Testis (tissue), 3 donors: Measurements from ENCODE around the gene MACROD2. TPM values are rescaled to one million over a fixed set of nuclear protein-coding genes. Genes with fewer than 3 reads are reported as not detected.

Experiments used
- DNase-seq: peaks from one replicate; pipeline ENCODE4 v3.0.0-alpha.2; 2019
- H3K27ac ChIP-seq, 2 donors: fragments of 200-600 bp; sonication (generic); one replicate each; pipeline ENCODE4 v1.5.1; 2019
- H3K27me3 ChIP-seq: fragments of 200-600 bp; sonication (generic); one replicate; pipeline ENCODE4 v1.5.1; 2019
- H3K36me3 ChIP-seq: fragments of 200-600 bp; sonication (generic); one replicate; pipeline ENCODE4 v1.5.1; 2017; ENCODE audit warnings: low read depth; ENCODE audit errors: missing control alignments
- H3K4me1 ChIP-seq: fragments of 200-600 bp; sonication (generic); one replicate; pipeline ENCODE4 v1.5.1; 2019
- H3K4me3 ChIP-seq, 2 donors: fragments of 200-600 bp; sonication (generic); one replicate each; pipeline ENCODE4 v1.5.1; 2017 to 2019
- H3K9me3 ChIP-seq: fragments of 200-600 bp; sonication (generic); one replicate; pipeline ENCODE4 v1.5.1; 2017
- POLR2A ChIP-seq: fragments of 450-650 bp; IDR thresholded peaks from one replicate; pipeline ENCODE4 v1.6.1; 2017; ENCODE audit warnings: antibody characterized with exemption, mild to moderate bottlenecking, moderate library complexity
- WGBS, 2 donors: methylation state at CpG; one replicate each; pipeline ENCODE4 v1.1.5; 2018; 5-methylcytosine and 5-hydroxymethylcytosine counted together
- intact Hi-C: fragments of 100-400 bp; cut with DNase I; formaldehyde crosslinking; loops from one replicate; pipeline ENCODE4 v1.15.1; 2023; ENCODE audit warnings: low total_unique reads
- polyA plus RNA-seq: library from polyadenylated mRNA; stranded (reverse); fragments of 350-450 nt; fragmentation: Illumina TruSeq; extraction: RNeasy Lipid Tissue Mini Kit (QIAGEN cat#74804); gene quantifications from one replicate; pipeline ENCODE4 v1.2.3, GENCODE V29; 2014; ENCODE audit warnings: low read depth, low replicate concordance; ENCODE audit not compliant: insufficient read depth
- total RNA-seq, 2 donors: library from RNA; depleted of rRNA; stranded (reverse); fragments of >200 nt; gene quantifications; one replicate each; pipeline ENCODE4 v1.2.3, GENCODE V29; 2016
- TF ChIP-seq, protein P1 (sequence below), 3 experiments: fragments of 450-650 bp in 2 of 3; fragments of 200-600 bp in 1 of 3; sonication (generic) in 1 of 3; IDR thresholded peaks; one replicate each; pipeline ENCODE4 v1.5.1; 2016 to 2019; ENCODE audit warnings: antibody characterized with exemption in 3 of 3, mild to moderate bottlenecking in 2 of 3, moderate library complexity in 1 of 3

Gene MACROD2
- total and polyA plus RNA-seq, 3 donors from 2014 or later = 12.6 to 20.6 (median 16.8) TPM

GRCh38 chr20:15155848-15156401 is 1160.6 kb downstream of the MACROD2 start:
- TF ChIP-seq, protein P1, sequence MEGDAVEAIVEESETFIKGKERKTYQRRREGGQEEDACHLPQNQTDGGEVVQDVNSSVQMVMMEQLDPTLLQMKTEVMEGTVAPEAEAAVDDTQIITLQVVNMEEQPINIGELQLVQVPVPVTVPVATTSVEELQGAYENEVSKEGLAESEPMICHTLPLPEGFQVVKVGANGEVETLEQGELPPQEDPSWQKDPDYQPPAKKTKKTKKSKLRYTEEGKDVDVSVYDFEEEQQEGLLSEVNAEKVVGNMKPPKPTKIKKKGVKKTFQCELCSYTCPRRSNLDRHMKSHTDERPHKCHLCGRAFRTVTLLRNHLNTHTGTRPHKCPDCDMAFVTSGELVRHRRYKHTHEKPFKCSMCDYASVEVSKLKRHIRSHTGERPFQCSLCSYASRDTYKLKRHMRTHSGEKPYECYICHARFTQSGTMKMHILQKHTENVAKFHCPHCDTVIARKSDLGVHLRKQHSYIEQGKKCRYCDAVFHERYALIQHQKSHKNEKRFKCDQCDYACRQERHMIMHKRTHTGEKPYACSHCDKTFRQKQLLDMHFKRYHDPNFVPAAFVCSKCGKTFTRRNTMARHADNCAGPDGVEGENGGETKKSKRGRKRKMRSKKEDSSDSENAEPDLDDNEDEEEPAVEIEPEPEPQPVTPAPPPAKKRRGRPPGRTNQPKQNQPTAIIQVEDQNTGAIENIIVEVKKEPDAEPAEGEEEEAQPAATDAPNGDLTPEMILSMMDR (IDR thresholded peaks at IDR 0.05) = no peak
- TF ChIP-seq POLR2A = no peak

GRCh38 chr20:15158533-15158932 is 1163.2 kb downstream of the MACROD2 start:
- intact Hi-C loops = no loop called here
- Histone ChIP-seq H3K4me3 (no peak overlapping the region), H3K27ac (no peak overlapping the region), H3K4me1 (no peaks in the 10 kb centered on the region), H3K36me3 (no peaks in the 10 kb centered on the region), H3K9me3 (no peaks in the 10 kb centered on the region), H3K27me3 (no peaks in the 10 kb centered on the region)
- WGBS, 2 donors = 67 to 70% methylated on average over 2 of the region's 2 CpGs
- DNase-seq = no peak
- TF ChIP-seq, protein P1 (IDR thresholded peaks at IDR 0.05) = no peak
- no peak for TF ChIP-seq POLR2A

More at GRCh38 chr20:15155848-15156401, 1160.6 kb downstream of the MACROD2 start:
- no peaks in the 10 kb centered on the region for H3K4me1 ChIP-seq
- H3K9me3 ChIP-seq = no peaks in the 10 kb centered on the region
- no peaks in the 10 kb centered on the region for H3K36me3 ChIP-seq
- DNase-seq = no peak
- H3K4me3 ChIP-seq = no peak overlapping the region
- no peaks in the 10 kb centered on the region for H3K27me3 ChIP-seq
- intact Hi-C loops = no loop called here
- no peak overlapping the region for H3K27ac ChIP-seq

GRCh38 chr20:15162079-15162647 is 1166.8 kb downstream of the MACROD2 start:
- Histone ChIP-seq H3K27ac (no peak overlapping the region), H3K4me1 (no peaks in the 10 kb centered on the region), H3K4me3 (no peak overlapping the region), H3K27me3 (no peaks in the 10 kb centered on the region), H3K36me3 (no peaks in the 10 kb centered on the region), H3K9me3 (no peaks in the 10 kb centered on the region)
- DNase-seq = no peak
- TF ChIP-seq, protein P1 (IDR thresholded peaks at IDR 0.05) = no peak
- no peak for TF ChIP-seq POLR2A
- intact Hi-C loops = no loop called here
- 66 to 68% methylated on average over 6 of the region's 6 CpGs for WGBS, 2 donors

DNA sequence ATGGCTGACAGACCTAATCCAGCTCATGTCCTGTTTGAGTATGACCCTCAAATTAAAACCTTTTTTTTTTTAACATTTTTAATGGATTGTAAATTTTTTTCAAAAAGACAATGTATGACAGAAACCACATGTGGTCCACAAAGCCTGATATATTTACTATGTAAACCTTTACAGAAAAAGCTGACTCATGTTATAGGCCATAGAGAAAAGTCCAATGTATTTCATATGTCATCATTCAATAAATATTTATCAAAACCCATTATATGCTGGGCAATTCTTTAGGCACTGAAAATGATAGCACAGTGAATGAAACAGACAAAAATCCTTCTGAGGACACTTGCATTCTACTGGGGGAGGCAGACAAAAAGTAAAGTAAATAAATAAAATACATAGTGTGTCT is 1168.3 kb downstream of the MACROD2 start:
- Histone ChIP-seq H3K4me3 (no peak overlapping the region), H3K27me3 (no peaks in the 10 kb centered on the region), H3K27ac (no peak overlapping the region), H3K36me3 (no peaks in the 10 kb centered on the region), H3K4me1 (no peaks in the 10 kb centered on the region), H3K9me3 (no peaks in the 10 kb centered on the region)
- DNase-seq = no peak
- TF ChIP-seq, protein P1 (IDR thresholded peaks at IDR 0.05) = no peak
- no peak for TF ChIP-seq POLR2A
- intact Hi-C loops = no loop called here

DNA sequence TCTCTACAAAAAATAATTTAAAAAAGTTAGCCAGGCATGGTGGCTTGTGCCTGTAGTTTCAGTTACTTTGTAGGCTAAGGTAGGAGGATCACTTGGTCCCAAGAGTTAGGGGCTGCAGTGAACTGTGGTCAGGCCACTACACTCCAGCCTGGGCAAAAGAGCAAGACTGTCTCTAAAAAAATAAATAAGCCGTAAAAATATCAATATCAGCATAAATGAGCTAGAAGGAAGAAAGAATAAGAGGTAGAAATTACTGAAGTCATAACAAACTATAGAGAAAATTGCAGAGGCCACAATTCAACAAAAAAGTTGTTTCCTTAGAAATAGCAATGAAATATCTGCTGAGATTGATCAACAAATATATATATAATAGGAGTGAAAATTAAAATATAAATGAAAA is 1169.4 kb downstream of the MACROD2 start:
- no peaks in the 10 kb centered on the region for H3K27me3 ChIP-seq
- DNase-seq = no peak
- H3K4me3 ChIP-seq = no peak overlapping the region
- intact Hi-C loops = no loop called here
- H3K4me1 ChIP-seq = no peaks in the 10 kb centered on the region
- no peaks in the 10 kb centered on the region for H3K36me3 ChIP-seq
- no peaks in the 10 kb centered on the region for H3K9me3 ChIP-seq
- WGBS, 2 donors = 89 to 100% methylated on average over 1 of the region's 1 CpG
- H3K27ac ChIP-seq = no peak overlapping the region
- TF ChIP-seq, protein P1 (IDR thresholded peaks at IDR 0.05) = no peak
- TF ChIP-seq POLR2A = no peak
